GM12801 (cell line): ENCODE results near the gene CATSPER1.

ENCODE experiments used
- CTCF ChIP-seq: IDR thresholded peaks from one replicate; pipeline ENCODE4 v1.5.1; 2011; ENCODE audit warnings: control low read depth; ENCODE audit not compliant: insufficient read length; ENCODE audit errors: extremely low read depth

CATSPER1 gene

GRCh38 chr11:66011785-66012303 is 14.4 kb downstream of the CATSPER1 start, which contains the start of gene CST6:
Gene CST6 (plus strand): TSS chr11:66012008. CDS start chr11:66012045, 37 bp downstream.
- TF ChIP-seq CTCF = no peak

- TF ChIP-seq CTCF = no peak
Observed at GRCh38 chr11:66011239-66011784, 15.0 kb downstream of the CATSPER1 start.

DNA sequence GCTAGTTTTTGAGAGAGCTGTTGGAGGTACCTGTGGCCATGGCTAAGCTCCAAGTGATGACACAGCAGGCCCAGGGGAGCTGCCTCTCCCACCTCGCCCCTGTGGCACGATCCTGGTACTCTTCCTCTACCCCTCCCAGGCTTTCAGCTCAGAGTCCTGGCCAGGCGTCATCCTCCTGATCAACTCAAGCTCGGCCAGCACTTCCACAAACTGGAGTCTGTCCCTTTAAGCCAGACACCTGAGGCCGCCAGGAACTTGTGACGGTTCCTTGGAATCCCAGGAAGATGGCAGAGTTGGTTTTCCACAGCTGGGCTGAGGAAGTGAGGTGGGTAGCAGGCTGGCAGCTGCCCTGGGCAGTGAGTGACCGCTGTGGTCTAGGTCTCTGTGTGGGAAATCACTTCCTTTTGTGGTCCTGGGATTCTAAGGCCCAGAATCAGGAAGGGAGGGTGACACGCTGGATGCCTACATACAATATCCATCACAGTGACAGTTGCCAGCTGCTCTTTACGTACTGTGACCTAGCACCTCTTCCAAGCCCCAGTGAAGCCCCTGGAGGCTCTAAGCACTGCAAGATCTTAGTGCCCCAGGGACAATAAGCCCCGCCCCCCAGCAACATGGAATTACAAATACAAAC is 17.7 kb downstream of the CATSPER1 start:
- no peak for TF ChIP-seq CTCF

DNA sequence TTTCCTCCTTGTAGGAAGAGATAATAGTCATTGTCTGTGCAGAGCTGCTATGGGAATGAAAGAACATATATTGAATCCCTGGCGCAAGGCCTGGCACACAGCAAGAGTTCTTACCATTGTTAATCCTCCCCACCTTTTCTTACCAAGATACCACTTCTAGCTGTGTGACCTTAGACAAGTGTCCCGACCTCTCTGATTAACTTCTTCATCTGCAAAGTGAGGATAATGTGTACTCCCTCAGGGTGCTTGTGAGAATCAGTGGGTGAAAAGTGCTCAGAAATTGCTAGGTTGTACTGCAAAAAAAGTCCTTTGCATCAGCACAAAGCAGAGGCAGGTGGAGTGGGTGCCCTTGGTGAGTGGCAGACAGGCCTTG is 18.2 kb downstream of the CATSPER1 start:
- no peak for TF ChIP-seq CTCF

GRCh38 chr11:66007201-66007634 is 19.1 kb downstream of the CATSPER1 start:
- no peak for TF ChIP-seq CTCF

GRCh38 chr11:66006891-66007176 is 19.4 kb downstream of the CATSPER1 start:
- no peak for TF ChIP-seq CTCF

DNA sequence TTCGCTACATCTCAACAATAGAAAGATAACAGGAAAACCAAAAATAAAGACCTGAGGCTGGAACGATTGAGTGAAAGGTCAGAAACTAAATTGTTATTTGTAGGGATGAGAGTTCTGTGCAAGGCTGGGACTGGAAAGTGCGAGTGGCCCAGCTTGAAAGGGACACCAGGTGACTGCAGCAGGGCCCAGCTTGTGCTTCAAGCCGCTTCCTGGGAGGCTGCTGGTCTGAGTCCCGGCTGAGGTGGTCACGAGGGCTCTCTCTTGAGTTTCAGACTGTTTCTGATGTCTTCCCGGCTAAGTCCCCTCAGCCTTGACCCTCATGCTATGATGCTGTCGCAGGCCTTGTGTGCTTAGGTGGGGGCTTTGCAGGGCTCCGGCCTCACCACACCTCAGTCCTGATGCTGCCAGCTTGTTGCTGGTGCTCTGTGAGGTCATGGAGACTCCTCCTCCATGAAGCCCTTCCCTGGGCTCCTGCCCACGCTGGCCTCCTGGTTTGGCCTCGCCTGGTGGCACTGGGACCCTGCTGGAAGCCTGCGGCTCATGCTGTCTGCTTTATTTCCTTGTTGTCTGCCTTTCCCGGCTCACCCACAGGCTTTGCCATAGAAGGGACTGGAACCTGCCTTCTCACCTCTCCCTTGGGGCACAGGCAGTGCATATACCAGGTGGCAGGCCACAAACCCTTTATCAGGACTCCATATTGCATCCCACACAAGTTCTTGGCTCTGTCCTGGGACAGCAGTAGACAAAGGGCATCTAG is 20.0 kb downstream of the CATSPER1 start:
- TF ChIP-seq CTCF = no peak
